ENCODE data around the gene CHST13. TPM values are rescaled to one million over a fixed set of nuclear protein-coding genes. Genes with fewer than 3 reads are reported as not detected.

CHST13 gene
- total RNA-seq, 4 donors from 2014 or later: 0.19 to 0.69 (median 0.37) TPM

GRCh38 chr3:126497956-126498355 lies 26.0 kb upstream of the CHST13 start:
- Histone ChIP-seq H3K9me3 (no peaks in the 10 kb centered on the region), H3K4me1 (peaks cover 0 to 5% (median 0%) of the 10 kb centered on the region in 4 donors), H3K4me3 (no peak overlapping the region), H3K27me3 (no peaks in the 10 kb centered on the region), H3K27ac (replicated peaks in 1 of 4) (no peak overlapping the region), H3K36me3 (no peaks in the 10 kb centered on the region)
- TF ChIP-seq EP300 (IDR thresholded peaks at IDR 0.05) (no peak), CTCF (IDR thresholded peaks at IDR 0.05) (no peak), POLR2A (IDR thresholded peaks at IDR 0.05; ENCODE audit: low read depth) (no peak), POLR2AphosphoS5 (IDR thresholded peaks at IDR 0.05) (no peak)
- intact Hi-C loops (cut with DNase I): no loop called here
- DNase-seq (ENCODE audit: extremely low spot score): no peak
- WGBS: 100% methylated on average over 5 of the region's 6 CpGs

- intact Hi-C loops (cut with DNase I): no loop called here
- H3K36me3 ChIP-seq: no peaks in the 10 kb centered on the region
- WGBS: 85% methylated on average over 4 of the region's 4 CpGs
- TF ChIP-seq EP300 (IDR thresholded peaks at IDR 0.05) (no peak), POLR2AphosphoS5 (IDR thresholded peaks at IDR 0.05) (no peak), POLR2A (IDR thresholded peaks at IDR 0.05; ENCODE audit: low read depth) (no peak), CTCF (IDR thresholded peaks at IDR 0.05) (no peak)
- no peaks in the 10 kb centered on the region for H3K9me3 ChIP-seq
- H3K4me3 ChIP-seq: no peak overlapping the region
- H3K27me3 ChIP-seq: peaks cover 0 to 2% (median 0%) of the 10 kb centered on the region in 4 donors
- DNase-seq (ENCODE audit: extremely low spot score): no peak
- H3K4me1 ChIP-seq: peaks cover 0 to 5% (median 0%) of the 10 kb centered on the region in 4 donors
- no peak overlapping the region for H3K27ac ChIP-seq (replicated peaks in 1 of 4)
These were observed 25.5 kb upstream of the CHST13 start for GRCh38 chr3:126498461-126498860.

DNA sequence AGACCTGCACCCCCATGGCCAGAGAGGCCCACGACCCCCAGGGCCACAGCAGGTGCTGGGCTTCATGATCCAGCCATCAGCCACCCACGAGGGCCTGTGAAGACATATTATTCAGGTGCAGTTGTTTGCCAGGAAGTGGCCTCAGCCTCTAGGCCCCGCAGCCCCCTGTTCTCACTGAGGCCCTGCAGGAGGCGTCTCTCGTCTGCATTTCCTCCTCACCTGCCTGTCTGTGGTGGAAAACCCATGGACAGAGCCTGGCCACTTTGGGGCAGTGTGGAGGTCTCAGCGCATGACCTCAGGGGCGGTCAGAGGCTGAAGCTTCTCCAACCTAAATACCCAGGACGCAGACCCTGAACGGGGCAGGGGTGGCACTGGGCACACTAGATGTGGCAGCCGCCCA lies 25.0 kb upstream of the CHST13 start:
- Histone ChIP-seq H3K4me3 (no peak overlapping the region), H3K4me1 (peaks cover 0 to 5% (median 0%) of the 10 kb centered on the region in 4 donors), H3K36me3 (no peaks in the 10 kb centered on the region), H3K27me3 (peaks cover 0 to 7% (median 0%) of the 10 kb centered on the region in 4 donors), H3K27ac (replicated peaks in 1 of 4) (no peak overlapping the region), H3K9me3 (no peaks in the 10 kb centered on the region)
- no peak for DNase-seq (ENCODE audit: extremely low spot score)
- WGBS: 79% methylated on average over 6 of the region's 10 CpGs
- TF ChIP-seq POLR2A (IDR thresholded peaks at IDR 0.05; ENCODE audit: low read depth) (no peak), CTCF (IDR thresholded peaks at IDR 0.05) (no peak), POLR2AphosphoS5 (IDR thresholded peaks at IDR 0.05) (no peak), EP300 (IDR thresholded peaks at IDR 0.05) (no peak)
- intact Hi-C loops (cut with DNase I): no loop called here

- TF ChIP-seq CTCF (IDR thresholded peaks at IDR 0.05): no peak
- peaks cover 0 to 12% (median 0%) of the 10 kb centered on the region in 4 donors for H3K27me3 ChIP-seq
- intact Hi-C loops (cut with DNase I): no loop called here
- 95% methylated on average over 9 of the region's 9 CpGs for WGBS
- no peaks in the 10 kb centered on the region for H3K36me3 ChIP-seq
- H3K4me3 ChIP-seq: no peak overlapping the region
- no peak overlapping the region for H3K27ac ChIP-seq (replicated peaks in 1 of 4)
- DNase-seq (ENCODE audit: extremely low spot score): no peak
- no peaks in the 10 kb centered on the region for H3K9me3 ChIP-seq
- H3K4me1 ChIP-seq: peaks cover 0 to 2% (median 0%) of the 10 kb centered on the region in 4 donors
These were observed 24.6 kb upstream of the CHST13 start for GRCh38 chr3:126499401-126499800.

GRCh38 chr3:126500016-126500415 lies 23.9 kb upstream of the CHST13 start:
- 86% methylated on average over 4 of the region's 7 CpGs for whole genome bisulfite sequencing

More at GRCh38 chr3:126500016-126500415, 23.9 kb upstream of the CHST13 start:
- H3K27me3 ChIP-seq: peaks cover 0 to 18% (median 0%) of the 10 kb centered on the region in 4 donors
- H3K9me3 ChIP-seq: no peaks in the 10 kb centered on the region
- H3K4me3 ChIP-seq: no peak overlapping the region
- H3K4me1 ChIP-seq: no peaks in the 10 kb centered on the region
- intact Hi-C loops (cut with DNase I): no loop called here
- no peak for DNase-seq (ENCODE audit: extremely low spot score)
- TF ChIP-seq POLR2AphosphoS5 (IDR thresholded peaks at IDR 0.05) (no peak), POLR2A (IDR thresholded peaks at IDR 0.05; ENCODE audit: low read depth) (no peak), CTCF (IDR thresholded peaks at IDR 0.05) (no peak), EP300 (IDR thresholded peaks at IDR 0.05) (no peak)
- H3K36me3 ChIP-seq: no peaks in the 10 kb centered on the region
- H3K27ac ChIP-seq (replicated peaks in 1 of 4): no peak overlapping the region
